Epithelial cell of proximal tubule (primary cell): ENCODE measurements around the gene TMUB2. TPM values are rescaled to one million over a fixed set of nuclear protein-coding genes. Genes with fewer than 3 reads are reported as not detected.

Experiments used
- DNase-seq: peaks from one replicate; pipeline ENCODE4 v3.0.0-alpha.2; 2011; ENCODE audit warnings: low read depth
- H3K4me3 ChIP-seq: 2 replicates; pipeline ENCODE4 v1.5.1; 2011; ENCODE audit warnings: low read depth, mild to moderate bottlenecking, low read length
- total RNA-seq: library from RNA; depleted of rRNA; stranded (reverse); fragments of >200 nt; gene quantifications from 2 replicates; pipeline ENCODE4 v1.2.3, GENCODE V29; 2015
- TF ChIP-seq, protein P1 (sequence below): conservative IDR thresholded peaks from 2 replicates; pipeline ENCODE4 v1.5.1; 2012; ENCODE audit warnings: low read depth, mild to moderate bottlenecking, low read length

The TMUB2 gene
- total RNA-seq, 1 donor from 2014 or later: 26.3 TPM

- TF ChIP-seq, protein P1, sequence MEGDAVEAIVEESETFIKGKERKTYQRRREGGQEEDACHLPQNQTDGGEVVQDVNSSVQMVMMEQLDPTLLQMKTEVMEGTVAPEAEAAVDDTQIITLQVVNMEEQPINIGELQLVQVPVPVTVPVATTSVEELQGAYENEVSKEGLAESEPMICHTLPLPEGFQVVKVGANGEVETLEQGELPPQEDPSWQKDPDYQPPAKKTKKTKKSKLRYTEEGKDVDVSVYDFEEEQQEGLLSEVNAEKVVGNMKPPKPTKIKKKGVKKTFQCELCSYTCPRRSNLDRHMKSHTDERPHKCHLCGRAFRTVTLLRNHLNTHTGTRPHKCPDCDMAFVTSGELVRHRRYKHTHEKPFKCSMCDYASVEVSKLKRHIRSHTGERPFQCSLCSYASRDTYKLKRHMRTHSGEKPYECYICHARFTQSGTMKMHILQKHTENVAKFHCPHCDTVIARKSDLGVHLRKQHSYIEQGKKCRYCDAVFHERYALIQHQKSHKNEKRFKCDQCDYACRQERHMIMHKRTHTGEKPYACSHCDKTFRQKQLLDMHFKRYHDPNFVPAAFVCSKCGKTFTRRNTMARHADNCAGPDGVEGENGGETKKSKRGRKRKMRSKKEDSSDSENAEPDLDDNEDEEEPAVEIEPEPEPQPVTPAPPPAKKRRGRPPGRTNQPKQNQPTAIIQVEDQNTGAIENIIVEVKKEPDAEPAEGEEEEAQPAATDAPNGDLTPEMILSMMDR: no peak
- no peak for DNase-seq
- H3K4me3 ChIP-seq: no peak overlapping the region
Observed at GRCh38 chr17:44170135-44170498, 16.7 kb upstream of the TMUB2 start.

- H3K4me3 ChIP-seq: no peak within 1 kb of the TSS
- TF ChIP-seq, protein P1: no peak
- no peak for DNase-seq
Observed at GRCh38 chr17:44170499-44171201, 16.1 kb upstream of the TMUB2 start, which contains the start of gene ASB16. ASB16 (plus strand) TSS chr17:44170704; CDS start chr17:44170790, 86 bp downstream.

- TF ChIP-seq, protein P1: no peak
- no peak overlapping the region for H3K4me3 ChIP-seq
- DNase-seq: no peak
Observed at GRCh38 chr17:44171931-44172455, 14.8 kb upstream of the TMUB2 start.

DNA sequence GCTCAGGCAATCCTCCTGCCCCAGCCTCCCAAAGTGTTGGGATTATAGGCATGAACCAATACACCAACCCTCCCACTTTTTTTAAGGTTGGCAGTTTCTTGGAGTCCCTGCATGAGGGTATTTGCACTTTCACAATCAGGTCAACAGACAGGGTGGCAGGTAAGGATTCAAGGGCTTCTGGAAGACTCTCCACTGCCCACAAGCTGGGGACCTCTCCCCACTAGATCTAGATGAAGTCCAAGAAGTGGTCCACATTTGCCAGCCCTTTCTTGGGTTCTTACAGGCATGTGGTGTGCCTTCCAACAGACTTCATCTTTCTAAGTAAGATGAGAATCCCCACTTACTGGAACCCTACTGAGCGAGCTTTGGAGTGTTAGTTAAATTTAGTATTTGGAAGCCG lies 12.3 kb upstream of the TMUB2 start:
- no peak overlapping the region for H3K4me3 ChIP-seq
- DNase-seq: no peak
- TF ChIP-seq, protein P1: no peak

- TF ChIP-seq, protein P1: no peak
- H3K4me3 ChIP-seq: no peak overlapping the region
- DNase-seq: no peak
Observed at GRCh38 chr17:44176257-44176656, 10.5 kb upstream of the TMUB2 start.

GRCh38 chr17:44176671-44177501 lies 9.9 kb upstream of the TMUB2 start:
- TF ChIP-seq, protein P1: no peak
- H3K4me3 ChIP-seq: no peak overlapping the region
- DNase-seq: no peak
